ENCODE data around the gene SGTA. TPM values are rescaled to one million over a fixed set of nuclear protein-coding genes. Genes with fewer than 3 reads are reported as not detected.

The SGTA gene
- total and polyA plus RNA-seq, 9 of the 15 experiments (the other 6 are each of a cell fraction or from before 2014, with no cell fraction given) = 1.4 to 110 (median 49.9) TPM

DNA sequence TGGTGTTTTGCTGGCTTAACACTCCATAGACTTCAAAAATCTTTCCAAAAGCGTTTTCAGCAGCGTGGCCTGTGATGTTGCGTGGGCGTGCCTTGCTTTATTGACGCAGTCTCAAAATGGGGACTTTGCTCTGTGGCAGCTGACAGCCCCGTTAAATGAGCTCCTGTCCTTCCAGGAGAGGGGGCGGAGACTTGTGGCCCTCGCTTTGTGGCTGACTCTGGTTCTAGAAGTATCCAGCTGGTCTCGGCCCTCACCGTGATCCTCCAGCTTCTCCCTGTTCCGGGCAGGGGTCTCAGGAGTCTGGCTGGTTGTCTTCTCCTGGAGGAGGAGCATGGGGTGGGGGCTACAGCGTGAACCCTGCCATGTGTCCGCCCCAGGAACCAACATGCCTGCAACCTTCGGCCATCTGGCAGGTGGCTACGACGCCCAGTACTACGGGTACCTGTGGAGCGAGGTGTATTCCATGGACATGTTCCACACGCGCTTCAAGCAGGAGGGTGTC, 28.2 kb upstream of the SGTA start (continued):
- no peak for TF ChIP-seq FOXJ2 (tag; IDR thresholded peaks at IDR 0.05)
- TF ChIP-seq ZNF76 (CRISPR knock-in tag; IDR thresholded peaks at IDR 0.05; ENCODE audit: borderline replicate concordance) = no peak

DNA sequence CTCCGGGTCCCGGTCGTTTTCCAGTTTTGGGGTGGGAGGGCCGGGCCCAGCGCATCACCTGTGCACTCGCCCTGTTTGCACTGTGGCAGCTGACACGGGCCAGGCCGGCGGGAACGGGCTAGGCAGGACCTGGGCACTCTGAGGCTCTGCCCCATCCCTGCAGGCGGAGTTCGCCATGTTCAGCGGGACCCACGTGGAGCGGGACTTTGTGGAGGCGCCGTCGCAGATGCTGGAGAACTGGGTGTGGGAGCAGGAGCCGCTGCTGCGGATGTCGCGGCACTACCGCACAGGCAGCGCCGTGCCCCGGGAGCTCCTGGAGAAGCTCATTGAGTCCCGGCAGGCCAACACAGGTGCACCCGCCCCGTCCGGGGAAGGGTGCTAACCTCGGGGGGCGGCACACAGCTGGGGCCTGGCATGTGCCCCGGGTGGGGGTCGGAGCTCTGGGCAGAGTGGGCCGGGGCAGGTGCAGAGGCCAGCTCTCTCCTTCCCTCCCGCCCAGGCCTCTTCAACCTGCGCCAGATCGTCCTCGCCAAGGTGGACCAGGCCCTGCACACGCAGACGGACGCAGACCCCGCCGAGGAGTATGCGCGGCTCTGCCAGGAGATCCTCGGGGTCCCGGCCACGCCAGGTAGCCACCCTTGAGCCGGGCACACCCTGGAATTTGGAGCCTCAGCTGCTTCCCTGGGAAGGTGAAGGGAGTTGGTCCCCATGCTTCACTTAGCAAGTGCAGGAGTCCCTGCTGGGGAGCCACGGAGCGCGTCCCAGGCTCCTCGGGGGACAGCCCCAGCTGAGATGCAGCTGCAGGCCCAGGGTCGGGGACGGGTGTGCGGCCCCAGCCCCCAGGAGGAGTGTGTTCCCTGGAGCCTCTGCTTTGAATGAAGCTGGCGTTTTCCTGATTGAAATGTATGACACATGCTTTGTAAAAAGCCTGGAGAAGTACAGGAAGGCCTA, 27.3 kb upstream of the SGTA start:
- CTCF ChIA-PET (ENCODE audit: low intra/inter-chr PET ratio) = no interaction called here

More for the DNA sequence above, 27.3 kb upstream of the SGTA start:
- DNase-seq (ENCODE audit: extremely low read depth in 1 of 4, low spot score in 3 of 4) (no peak), ATAC-seq (no peak), FAIRE-seq (no peak)
- Histone ChIP-seq H3K9ac (ENCODE audit: insufficient read depth in 1 of 2, low read depth in 2 of 2, low read length in 2 of 2) (no peak overlapping the region), H3K4me3 (no peak overlapping the region), H3K36me3 (ENCODE audit: control insufficient read depth, insufficient read depth, low read length) (peaks cover 87% of the 10 kb centered on the region; the same call in 2 of the 3 replicates), H3K79me2 (ENCODE audit: control insufficient read depth, insufficient read depth, low read length) (no peaks in the 10 kb centered on the region), H3K4me2 (ENCODE audit: insufficient read depth, low read length) (no peak overlapping the region), H3K9me3 (replicated peaks; ENCODE audit: control insufficient read depth, insufficient read depth, low read depth, low read length) (no peaks in the 10 kb centered on the region), H3K4me1 (replicated peaks in 1 of 2; ENCODE audit: control insufficient read depth in 2 of 2, insufficient read depth in 2 of 2, low read length in 2 of 2) (peaks cover 0 to 26% of the 10 kb centered on the region in 2 experiments; a peak in 2 of 5 replicates), H4K20me1 (replicated peaks; ENCODE audit: control insufficient read depth, insufficient read depth, low read length) (no peaks in the 10 kb centered on the region), H2AFZ (ENCODE audit: low read depth, low read length) (no peak overlapping the region), H3K27ac (ENCODE audit: extremely low read depth, low read depth, low read length) (no peak overlapping the region), H3K9me1 (ENCODE audit: control insufficient read depth, insufficient read depth, low read length) (no peaks in the 10 kb centered on the region), H3K27me3 (ENCODE audit: control insufficient read depth in 2 of 2, insufficient read depth in 2 of 2, low read length in 2 of 2) (no peaks in the 10 kb centered on the region)
- TF ChIP-seq YY1 (IDR thresholded peaks at IDR 0.05; ENCODE audit: borderline replicate concordance in 1 of 3, control insufficient read depth in 1 of 3, extremely low read depth in 1 of 3, insufficient read depth in 3 of 3, insufficient read length in 1 of 3, insufficient replicate concordance in 2 of 3, low read depth in 1 of 3, low read length in 2 of 3) = no peak
- 0 out of 2 replicates have a peak, but pooled peaks have one; percentile 35 for TF ChIP-seq RBFOX2 (IDR thresholded peaks at IDR 0.05; ENCODE audit: low read depth, low read length)
- no peak for TF ChIP-seq NFRKB (IDR thresholded peaks at IDR 0.05; ENCODE audit: low read depth)
- TF ChIP-seq, protein P1, sequence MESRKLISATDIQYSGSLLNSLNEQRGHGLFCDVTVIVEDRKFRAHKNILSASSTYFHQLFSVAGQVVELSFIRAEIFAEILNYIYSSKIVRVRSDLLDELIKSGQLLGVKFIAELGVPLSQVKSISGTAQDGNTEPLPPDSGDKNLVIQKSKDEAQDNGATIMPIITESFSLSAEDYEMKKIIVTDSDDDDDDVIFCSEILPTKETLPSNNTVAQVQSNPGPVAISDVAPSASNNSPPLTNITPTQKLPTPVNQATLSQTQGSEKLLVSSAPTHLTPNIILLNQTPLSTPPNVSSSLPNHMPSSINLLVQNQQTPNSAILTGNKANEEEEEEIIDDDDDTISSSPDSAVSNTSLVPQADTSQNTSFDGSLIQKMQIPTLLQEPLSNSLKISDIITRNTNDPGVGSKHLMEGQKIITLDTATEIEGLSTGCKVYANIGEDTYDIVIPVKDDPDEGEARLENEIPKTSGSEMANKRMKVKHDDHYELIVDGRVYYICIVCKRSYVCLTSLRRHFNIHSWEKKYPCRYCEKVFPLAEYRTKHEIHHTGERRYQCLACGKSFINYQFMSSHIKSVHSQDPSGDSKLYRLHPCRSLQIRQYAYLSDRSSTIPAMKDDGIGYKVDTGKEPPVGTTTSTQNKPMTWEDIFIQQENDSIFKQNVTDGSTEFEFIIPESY (CRISPR knock-in tag; IDR thresholded peaks at IDR 0.05) = 0 out of 2 replicates have a peak, but pooled peaks have one; percentile 13
- TF ChIP-seq POLR2G (IDR thresholded peaks at IDR 0.05; ENCODE audit: low read depth, low read length) = peak; percentile 71
- in situ Hi-C loops (cut with MboI) = no loop called here
- 92% methylated on average over 38 of the region's 58 CpGs for WGBS (ENCODE audit: insufficient coverage, low coverage, missing lambda C conversion rate)
- intact Hi-C loops (cut with micrococcal nuclease) = no loop called here
- BruUV-seq (replicated peaks) = no TSS peak
- POLR2A ChIA-PET = interaction anchor here (0.8 to 1.1 kb wide), 3 partner anchors 9 to 21 kb away, joined by 3 to 4 read pairs (median 3); no protein-coding TSS in a partner anchor

All from K562 (cell line).